Activated naive CD4-positive, alpha-beta T cell treated with anti-CD3 and anti-CD28 coated beads, Interleukin-2, amount 10 ng/mL, durations not matched to agents 7 days and 5 days (primary cell): ENCODE data around the gene ARFGAP1.

Experiments used
- CTCF ChIA-PET: fragments of 350-600 bp; sonication (Branson Sonifier 250); formaldehyde crosslinking; loops from one replicate; lab custom pipeline; 2021; ENCODE audit warnings: antibody characterized with exemption; lab: Charles Lee
- DNase-seq: peaks from one replicate; pipeline ENCODE4 v3.0.0-alpha.2; 2020
- H3K27ac Mint-ChIP-seq: one replicate; pipeline ENCODE4 v1.8.0; 2021; ENCODE audit warnings: mild to moderate bottlenecking, moderate library complexity, mixed read lengths
- H3K27me3 Mint-ChIP-seq: one replicate; pipeline ENCODE4 v1.8.0; 2021; ENCODE audit warnings: mild to moderate bottlenecking, mixed read lengths
- H3K36me3 Mint-ChIP-seq: one replicate; pipeline ENCODE4 v1.8.0; 2021; ENCODE audit warnings: mixed read lengths
- H3K4me1 Mint-ChIP-seq: one replicate; pipeline ENCODE4 v1.8.0; 2021; ENCODE audit warnings: mixed read lengths
- H3K4me3 Mint-ChIP-seq: one replicate; pipeline ENCODE4 v1.8.0; 2021; ENCODE audit warnings: mild to moderate bottlenecking, moderate library complexity, mixed read lengths
- H3K9me3 Mint-ChIP-seq: one replicate; pipeline ENCODE4 v1.8.0; 2021; ENCODE audit warnings: mixed read lengths

The ARFGAP1 gene

DNA sequence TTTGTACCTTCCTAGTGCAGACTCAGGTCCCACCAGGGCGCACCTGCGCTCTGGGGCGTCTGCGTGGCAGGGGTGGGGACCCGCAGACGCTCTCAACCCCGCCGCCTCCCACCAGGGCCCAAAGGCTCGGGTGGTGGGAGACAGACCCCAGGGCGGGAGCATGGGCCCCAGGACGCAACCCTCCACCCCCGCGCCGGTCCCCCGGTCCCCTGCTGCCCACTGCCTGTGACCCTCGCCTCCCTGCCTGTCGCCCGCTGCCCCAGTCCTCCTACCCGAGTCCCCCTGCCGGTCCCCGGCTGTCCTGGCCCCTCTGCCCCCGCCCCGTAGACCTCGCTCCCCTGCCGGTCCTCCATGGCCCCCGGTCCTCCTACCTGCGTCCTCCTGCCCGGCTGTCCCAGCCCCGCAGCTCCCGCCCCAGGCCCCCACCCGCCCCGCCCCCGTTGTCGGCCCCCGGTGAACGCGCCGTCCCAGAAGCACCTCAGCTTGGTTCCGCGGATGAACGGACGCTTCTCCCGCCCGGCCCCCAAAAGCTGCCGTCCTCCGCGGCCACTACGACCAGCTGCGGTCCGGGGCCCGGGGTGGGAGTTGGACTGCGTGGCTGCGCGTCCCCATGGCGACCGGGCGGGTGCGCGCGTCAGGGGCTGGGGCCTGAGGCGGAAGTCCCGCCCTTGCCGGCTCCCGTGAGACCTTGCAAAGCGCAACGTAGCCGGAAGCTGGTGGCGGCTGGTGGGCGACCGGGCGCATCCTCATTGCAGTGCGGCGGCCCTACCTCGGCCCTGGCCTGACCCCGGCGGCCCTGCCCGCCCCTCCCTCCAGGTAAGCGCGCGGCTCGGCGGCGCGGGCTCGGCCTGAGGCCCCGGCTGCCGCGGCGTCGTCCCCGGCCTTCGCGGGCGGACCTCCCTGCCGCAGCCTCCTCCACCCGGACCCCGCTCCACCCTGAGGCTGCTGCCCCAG is at the start of gene ARFGAP1:
Gene ARFGAP1 (plus strand): TSS at position 709 of the 954 bp plus-strand sequence. CDS start 2,768 bp downstream, outside the sequence.
- Mint-ChIP-seq H3K4me3 (peak within 1 kb of the TSS; percentile 79), H3K36me3 (peaks cover 1% of the 10 kb centered on the region), H3K9me3 (no peaks in the 10 kb centered on the region), H3K27ac (peak within 1 kb of the TSS; percentile 85), H3K27me3 (peaks cover 25% of the 10 kb centered on the region), H3K4me1 (peaks cover 26% of the 10 kb centered on the region)
- CTCF ChIA-PET = no interaction called here
- DNase-seq = peak; percentile 95

DNA sequence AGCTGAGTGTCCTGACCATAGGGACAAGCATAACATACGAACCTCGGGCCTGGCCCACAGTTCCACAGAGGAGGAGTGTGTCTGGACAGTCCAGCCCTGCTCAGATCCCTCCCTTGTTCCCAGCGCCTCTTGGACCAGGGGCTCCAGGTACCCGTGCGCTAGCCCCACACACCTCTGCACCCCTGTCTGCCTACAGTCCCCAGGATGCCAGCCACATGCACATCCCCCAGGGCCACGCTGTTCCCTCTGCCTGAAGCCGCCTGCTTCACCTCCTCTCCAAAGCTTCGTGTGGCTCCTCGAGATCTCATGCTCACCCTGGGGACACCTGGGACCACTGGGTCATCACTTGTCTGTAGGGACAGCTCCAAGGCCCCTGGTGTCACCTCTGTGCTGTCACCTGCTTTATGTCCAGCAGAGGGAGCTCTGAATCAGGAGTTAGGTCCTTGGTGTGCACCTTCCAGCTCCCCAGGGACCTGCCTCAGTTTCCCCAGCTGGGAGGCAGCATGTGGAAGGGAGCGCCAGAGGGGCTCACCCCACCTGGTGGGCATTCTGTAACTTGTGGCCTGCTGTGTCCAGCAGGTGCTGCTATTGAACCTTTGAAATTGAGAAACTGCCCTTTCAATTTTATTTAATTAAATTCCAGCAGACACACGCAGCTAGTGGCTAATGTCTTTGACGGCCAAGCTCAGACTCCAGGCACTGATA is 49.3 kb upstream of the ARFGAP1 start:
- no peak overlapping the region for H3K4me3 Mint-ChIP-seq
- CTCF ChIA-PET = interaction anchor here (0.5 to 3.6 kb wide), 31 partner anchors 10 to 376 kb away, joined by 3 to 42 read pairs (median 4); partner anchors contain the start of genes BIRC7, NKAIN4 and YTHDF1
- no peaks in the 10 kb centered on the region for H3K9me3 Mint-ChIP-seq
- H3K27ac Mint-ChIP-seq = peak overlapping the region; percentile 30
- H3K36me3 Mint-ChIP-seq = no peaks in the 10 kb centered on the region
- H3K27me3 Mint-ChIP-seq = peaks cover 53% of the 10 kb centered on the region
- no peaks in the 10 kb centered on the region for H3K4me1 Mint-ChIP-seq
- peak; percentile 65 for DNase-seq

DNA sequence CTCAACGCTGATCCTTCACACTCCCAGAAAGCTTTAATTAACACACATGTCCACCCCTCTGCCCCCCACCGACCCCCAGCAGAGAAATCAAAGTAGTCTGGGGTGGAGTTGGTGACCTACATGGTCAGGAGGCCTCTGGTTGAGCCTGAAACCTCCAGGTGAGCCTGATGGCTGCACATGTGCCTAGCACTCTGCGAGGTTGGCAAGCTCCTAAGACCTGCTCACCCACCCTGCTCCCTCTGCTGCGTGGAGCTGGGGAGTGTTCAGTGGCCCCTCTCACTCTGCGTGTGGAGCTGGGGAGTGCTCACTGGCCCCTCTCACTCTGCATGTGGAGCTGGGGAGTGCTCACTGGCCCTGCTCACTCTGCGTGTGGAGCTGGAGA is 48.8 kb upstream of the ARFGAP1 start:
- peaks cover 58% of the 10 kb centered on the region for H3K27me3 Mint-ChIP-seq
- H3K27ac Mint-ChIP-seq = peak overlapping the region; percentile 30
- H3K4me1 Mint-ChIP-seq = no peaks in the 10 kb centered on the region
- CTCF ChIA-PET = interaction anchor here (0.5 to 3.6 kb wide), 27 partner anchors 10 to 377 kb away, joined by 3 to 42 read pairs (median 4); partner anchors contain the start of genes BIRC7, NKAIN4 and YTHDF1
- H3K4me3 Mint-ChIP-seq = no peak overlapping the region
- H3K36me3 Mint-ChIP-seq = no peaks in the 10 kb centered on the region
- no peaks in the 10 kb centered on the region for H3K9me3 Mint-ChIP-seq
- DNase-seq = no peak

GRCh38 chr20:63224412-63225081 is 48.1 kb upstream of the ARFGAP1 start:
- CTCF ChIA-PET = interaction anchor here (1.1 to 3.6 kb wide), 8 partner anchors 11 to 252 kb away, joined by 3 to 42 read pairs (median 4); partner anchors contain the start of genes BIRC7 and YTHDF1
- Mint-ChIP-seq H3K9me3 (no peaks in the 10 kb centered on the region), H3K4me3 (no peak overlapping the region), H3K27ac (no peak overlapping the region), H3K27me3 (peaks cover 64% of the 10 kb centered on the region), H3K36me3 (no peaks in the 10 kb centered on the region), H3K4me1 (no peaks in the 10 kb centered on the region)
- no peak for DNase-seq

DNA sequence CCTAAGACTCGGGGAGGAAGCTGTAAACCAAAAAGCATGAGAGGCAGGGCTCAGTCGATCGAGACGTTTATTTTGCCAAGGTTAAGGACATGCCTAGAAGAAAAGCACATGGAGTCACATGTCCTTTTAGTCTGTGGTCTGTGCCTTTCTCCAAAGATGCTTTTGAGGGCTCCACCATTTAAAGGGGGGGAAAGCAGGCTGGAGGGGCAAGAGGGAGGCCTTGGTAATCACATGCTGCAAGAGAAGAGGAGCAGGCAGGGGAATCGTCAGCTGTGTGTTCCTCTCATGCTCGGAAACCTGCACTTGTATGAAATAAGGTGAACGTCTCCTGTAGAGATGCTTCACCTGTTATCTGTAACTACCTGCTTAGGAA is 47.5 kb upstream of the ARFGAP1 start:
- peaks cover 64% of the 10 kb centered on the region for H3K27me3 Mint-ChIP-seq
- H3K36me3 Mint-ChIP-seq = no peaks in the 10 kb centered on the region
- CTCF ChIA-PET = interaction anchor here (1.4 to 3.6 kb wide), 3 partner anchors 10 to 51 kb away, joined by 3 to 42 read pairs (median 34); partner anchors contain the start of genes BIRC7 and YTHDF1
- DNase-seq = no peak
- no peaks in the 10 kb centered on the region for H3K4me1 Mint-ChIP-seq
- H3K27ac Mint-ChIP-seq = no peak overlapping the region
- H3K9me3 Mint-ChIP-seq = no peaks in the 10 kb centered on the region
- no peak overlapping the region for H3K4me3 Mint-ChIP-seq

- H3K27me3 Mint-ChIP-seq = peaks cover 64% of the 10 kb centered on the region
- H3K36me3 Mint-ChIP-seq = no peaks in the 10 kb centered on the region
- CTCF ChIA-PET = interaction anchor here (0.7 to 1.1 kb wide), 5 partner anchors 9 to 155 kb away, joined by 3 read pairs; partner anchors contain the start of gene BIRC7
- no peak overlapping the region for H3K4me3 Mint-ChIP-seq
- no peaks in the 10 kb centered on the region for H3K9me3 Mint-ChIP-seq
- no peak for DNase-seq
- H3K4me1 Mint-ChIP-seq = no peaks in the 10 kb centered on the region
- no peak overlapping the region for H3K27ac Mint-ChIP-seq
Observed at GRCh38 chr20:63226042-63226943, 46.3 kb upstream of the ARFGAP1 start.

DNA sequence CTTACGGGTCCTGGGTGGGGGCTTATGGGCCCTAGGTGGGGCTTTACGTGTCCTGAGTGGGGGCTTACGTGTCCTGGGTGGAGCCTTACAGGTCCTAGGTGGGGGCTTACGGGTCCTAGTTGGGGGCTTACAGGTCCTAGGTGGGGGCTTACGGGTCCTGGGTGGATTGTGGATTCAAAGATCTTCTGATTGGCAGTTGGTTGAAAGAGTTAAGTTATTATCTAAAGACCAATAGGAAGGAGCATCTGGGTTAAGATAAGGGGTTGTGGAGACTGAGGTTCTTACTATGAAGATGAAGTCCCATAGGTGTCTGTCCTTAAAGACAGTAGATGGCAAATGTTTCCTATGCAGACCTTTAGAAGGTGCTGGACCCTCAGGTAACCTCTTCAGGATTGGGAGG is 45.4 kb upstream of the ARFGAP1 start:
- DNase-seq = no peak
- H3K36me3 Mint-ChIP-seq = no peaks in the 10 kb centered on the region
- H3K27ac Mint-ChIP-seq = no peak overlapping the region
- H3K4me1 Mint-ChIP-seq = no peaks in the 10 kb centered on the region
- CTCF ChIA-PET = no interaction called here
- peaks cover 70% of the 10 kb centered on the region for H3K27me3 Mint-ChIP-seq
- H3K4me3 Mint-ChIP-seq = no peak overlapping the region
- no peaks in the 10 kb centered on the region for H3K9me3 Mint-ChIP-seq

DNA sequence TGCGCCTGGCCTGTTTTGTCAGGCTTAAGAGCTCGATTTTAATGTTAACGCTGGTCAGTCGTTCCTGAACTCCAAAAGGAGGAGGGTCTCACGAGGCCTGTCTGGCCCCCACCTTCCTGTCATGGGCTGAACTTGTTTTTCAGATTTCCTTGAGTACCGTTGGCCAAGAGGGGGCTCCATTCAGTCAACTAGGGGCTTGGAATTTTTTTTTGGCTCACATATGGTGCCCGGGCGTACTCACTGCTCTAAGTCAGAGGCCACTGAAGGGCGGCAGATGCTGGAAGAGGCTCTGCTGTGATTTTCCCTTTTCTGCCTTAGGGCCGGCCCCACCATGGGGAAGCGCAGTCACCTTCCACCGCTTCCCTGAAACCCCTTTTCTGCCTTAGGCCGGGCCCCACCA is 43.8 kb upstream of the ARFGAP1 start:
- no peaks in the 10 kb centered on the region for H3K4me1 Mint-ChIP-seq
- H3K27ac Mint-ChIP-seq = no peak overlapping the region
- H3K4me3 Mint-ChIP-seq = no peak overlapping the region
- no peaks in the 10 kb centered on the region for H3K36me3 Mint-ChIP-seq
- H3K9me3 Mint-ChIP-seq = no peaks in the 10 kb centered on the region
- CTCF ChIA-PET = interaction anchor here (0.9 kb wide), 1 partner anchor 48 kb away, joined by 3 read pairs; no protein-coding TSS in a partner anchor
- no peak for DNase-seq
- H3K27me3 Mint-ChIP-seq = peaks cover 72% of the 10 kb centered on the region

DNA sequence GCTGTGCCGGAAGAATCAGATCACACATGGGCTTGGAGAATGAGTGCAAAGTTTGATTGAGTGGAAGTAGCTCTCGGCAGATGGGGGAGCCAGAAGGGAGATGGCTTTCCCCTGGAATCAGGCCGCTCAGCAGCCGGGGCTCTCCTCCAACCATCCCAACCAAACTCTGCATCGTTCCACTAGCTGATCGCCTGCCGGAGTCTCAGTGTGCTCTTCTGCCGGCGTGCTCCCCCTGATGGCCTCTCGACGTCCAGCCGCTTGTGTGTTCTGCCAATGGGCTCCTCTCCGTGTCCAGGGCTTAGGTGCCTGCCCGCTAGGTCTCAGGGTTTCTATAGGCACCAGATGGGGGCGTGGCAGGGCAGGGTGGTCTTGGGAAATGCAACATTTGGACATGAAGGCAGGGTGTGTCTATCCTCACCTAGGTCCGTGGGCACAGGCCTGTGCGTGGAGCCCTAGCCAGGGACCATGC is 41.8 kb upstream of the ARFGAP1 start:
- Mint-ChIP-seq H3K4me1 (no peaks in the 10 kb centered on the region), H3K36me3 (no peaks in the 10 kb centered on the region), H3K4me3 (no peak overlapping the region), H3K27ac (no peak overlapping the region), H3K27me3 (peaks cover 85% of the 10 kb centered on the region), H3K9me3 (no peaks in the 10 kb centered on the region)
- CTCF ChIA-PET = interaction anchor here (0.6 to 1.0 kb wide), 2 partner anchors 151 to 174 kb away, joined by 3 to 5 read pairs; no protein-coding TSS in a partner anchor
- no peak for DNase-seq

DNA sequence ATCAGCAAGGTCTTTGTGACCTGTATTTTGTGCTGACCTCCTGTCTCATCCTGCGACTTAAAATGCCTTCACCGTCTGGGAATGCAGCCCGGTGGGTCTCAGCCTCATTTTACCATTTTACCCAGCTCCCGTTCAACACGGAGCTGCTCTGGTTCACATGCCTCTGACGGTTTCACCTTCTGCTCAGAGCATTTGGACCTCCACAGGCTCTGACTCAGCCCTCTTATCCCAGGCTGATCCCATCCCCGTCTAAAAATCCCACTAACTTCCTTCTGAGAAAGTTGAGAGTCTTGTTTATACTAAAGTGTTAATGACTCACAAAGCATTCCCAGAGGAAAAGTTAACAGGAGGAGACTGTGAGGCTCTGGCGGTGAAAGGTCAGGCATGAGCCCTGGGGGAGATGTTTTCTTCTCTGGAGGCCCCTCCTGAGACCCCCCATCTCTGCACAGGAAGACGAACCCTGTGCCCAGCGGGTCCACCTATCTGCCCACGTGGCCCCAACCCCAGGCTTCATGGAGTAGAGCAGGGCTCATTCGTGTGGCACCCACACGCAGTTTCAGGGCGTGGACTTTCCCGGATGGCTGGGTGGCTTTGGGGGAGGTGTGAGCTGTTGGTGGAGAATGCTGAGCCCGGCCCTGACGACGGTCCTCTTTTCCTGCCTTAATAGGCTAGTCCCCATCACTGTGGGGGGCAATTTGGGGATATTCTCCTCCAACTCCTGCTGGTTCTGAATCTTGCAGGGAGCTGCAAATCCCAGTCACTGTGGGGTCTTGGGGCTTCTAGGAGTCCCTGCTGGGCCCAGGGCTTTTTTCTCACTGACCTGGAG is 40.2 kb upstream of the ARFGAP1 start:
- CTCF ChIA-PET = interaction anchor here (5.6 kb wide), 1 partner anchor 8 kb away, joined by 42 read pairs; no protein-coding TSS in a partner anchor
- Mint-ChIP-seq H3K4me3 (no peak overlapping the region), H3K4me1 (no peaks in the 10 kb centered on the region), H3K27ac (no peak overlapping the region), H3K36me3 (no peaks in the 10 kb centered on the region), H3K27me3 (peaks cover 77% of the 10 kb centered on the region), H3K9me3 (no peaks in the 10 kb centered on the region)
- DNase-seq = no peak

DNA sequence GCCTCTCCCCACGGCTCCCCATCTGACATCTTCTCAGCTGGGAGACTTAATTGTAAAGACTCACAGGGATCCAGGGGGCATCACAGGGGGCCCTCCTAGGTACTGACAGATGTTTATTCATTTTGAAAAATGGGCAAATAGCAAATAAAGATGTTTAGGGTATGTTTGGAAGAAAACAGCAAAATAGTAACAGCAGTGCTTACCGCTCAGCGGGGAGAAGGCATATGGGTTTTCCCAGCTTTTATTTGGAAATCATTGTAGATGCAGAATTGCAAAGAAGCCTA is 39.6 kb upstream of the ARFGAP1 start:
- Mint-ChIP-seq H3K9me3 (no peaks in the 10 kb centered on the region), H3K4me1 (no peaks in the 10 kb centered on the region), H3K4me3 (no peak overlapping the region), H3K27me3 (peaks cover 77% of the 10 kb centered on the region), H3K36me3 (no peaks in the 10 kb centered on the region), H3K27ac (no peak overlapping the region)
- DNase-seq = no peak
- CTCF ChIA-PET = interaction anchor here (5.6 kb wide), 1 partner anchor 9 kb away, joined by 42 read pairs; no protein-coding TSS in a partner anchor

GRCh38 chr20:63233924-63234323 is 38.7 kb upstream of the ARFGAP1 start:
- Mint-ChIP-seq H3K9me3 (no peaks in the 10 kb centered on the region), H3K27me3 (peaks cover 68% of the 10 kb centered on the region), H3K4me1 (no peaks in the 10 kb centered on the region), H3K4me3 (no peak overlapping the region), H3K36me3 (no peaks in the 10 kb centered on the region), H3K27ac (no peak overlapping the region)
- DNase-seq = no peak
- CTCF ChIA-PET = interaction anchor here (5.6 kb wide), 1 partner anchor 10 kb away, joined by 42 read pairs; no protein-coding TSS in a partner anchor
